HG03520 (cell line): Measurements from ENCODE around the gene CACNA1E.

Experiments
- ATAC-seq: cut with Tn5 transposase; IDR thresholded peaks from one replicate; pipeline ENCODE4 v1.9.1; 2021; ENCODE audit warnings: mild to moderate bottlenecking, moderate library complexity; ENCODE audit not compliant: unreplicated experiment

The CACNA1E gene

DNA sequence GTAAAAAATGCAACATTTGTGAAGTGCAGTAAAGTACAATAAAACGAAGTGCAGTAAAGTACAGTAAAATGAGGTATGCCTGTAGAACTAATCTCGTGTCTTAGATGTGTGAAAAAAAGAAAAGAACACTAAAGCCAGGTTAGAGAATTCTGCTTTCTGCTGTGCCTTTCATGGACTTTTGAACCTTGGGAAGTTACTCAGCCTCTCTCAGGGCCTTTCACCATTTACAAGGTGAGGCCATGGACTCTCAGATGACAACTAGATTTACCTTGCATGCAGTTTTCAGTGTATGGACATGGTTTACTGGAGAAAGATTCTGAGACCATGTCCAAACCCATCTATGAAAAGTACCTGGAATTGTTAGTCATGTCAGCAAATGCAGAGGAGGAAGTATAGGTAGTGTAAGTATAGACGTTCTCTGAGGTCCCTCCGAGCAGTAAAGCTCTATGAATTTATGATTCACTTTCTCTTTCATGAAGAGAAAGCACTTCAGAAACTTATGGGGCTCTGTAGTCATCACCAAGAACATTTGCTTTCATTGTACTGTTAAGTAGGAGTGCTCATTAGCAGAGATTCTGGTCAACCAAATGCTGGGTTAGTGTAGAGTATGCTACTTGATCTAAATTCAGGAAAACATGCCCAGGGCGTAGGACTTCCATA is 143.1 kb downstream of the CACNA1E start:
- no peak for ATAC-seq

DNA sequence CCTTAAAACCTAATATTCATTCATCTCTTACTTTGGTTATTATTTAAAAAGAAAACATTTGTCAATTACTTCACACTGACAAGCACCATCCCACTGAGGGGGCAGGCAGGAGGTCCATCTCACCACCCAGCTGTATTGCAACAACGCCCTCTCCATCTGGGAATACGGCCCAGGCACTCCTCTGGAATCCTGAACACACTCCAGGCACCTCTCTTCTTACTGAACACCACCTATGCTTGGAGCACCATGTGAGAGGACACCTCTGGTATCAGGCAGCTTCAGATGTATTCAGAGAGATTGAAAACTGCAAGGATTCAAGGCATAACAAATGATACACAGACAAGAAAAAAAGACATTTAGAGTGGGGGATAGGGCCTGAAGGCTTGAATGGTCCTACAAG is 147.1 kb downstream of the CACNA1E start:
- no peak for ATAC-seq

DNA sequence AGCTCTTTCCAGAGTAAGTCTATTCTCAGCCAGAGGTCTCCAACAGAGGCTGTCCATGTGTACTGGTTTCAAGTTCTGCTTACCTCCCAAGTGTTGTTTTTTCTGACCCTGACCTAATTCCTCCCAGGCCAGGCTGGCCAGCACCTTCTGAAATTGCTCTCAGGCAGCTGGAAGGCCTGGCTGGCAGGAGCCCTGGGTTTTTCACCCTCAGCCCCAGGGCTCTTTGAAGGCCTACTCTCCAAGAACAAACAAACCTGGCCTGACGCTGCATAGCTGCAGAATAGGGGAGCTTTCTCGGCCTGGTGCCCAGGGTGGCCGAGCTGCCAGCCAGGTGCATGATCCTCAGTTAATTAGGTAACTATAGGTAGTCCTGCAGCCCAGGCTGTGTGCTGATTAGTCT is 147.5 kb downstream of the CACNA1E start:
- no peak for ATAC-seq

DNA sequence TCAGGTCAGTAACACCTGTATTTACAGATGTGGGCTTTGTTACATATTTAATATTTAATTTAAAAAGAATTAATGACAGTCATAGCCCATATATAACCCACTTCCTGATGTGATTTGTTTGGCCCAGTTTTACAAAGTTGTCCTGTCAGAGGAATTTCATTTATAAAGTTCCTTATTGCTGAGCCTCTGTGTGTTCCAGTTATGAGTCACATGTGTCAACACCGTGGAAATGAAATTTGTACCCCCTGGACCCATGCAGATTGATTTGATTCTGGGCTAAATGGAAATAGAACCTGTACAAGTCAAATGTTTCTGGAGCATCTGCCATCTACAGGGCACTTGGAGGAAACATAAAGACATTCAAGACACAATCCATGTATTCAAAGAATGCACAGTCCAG is 149.2 kb downstream of the CACNA1E start:
- no peak for ATAC-seq

DNA sequence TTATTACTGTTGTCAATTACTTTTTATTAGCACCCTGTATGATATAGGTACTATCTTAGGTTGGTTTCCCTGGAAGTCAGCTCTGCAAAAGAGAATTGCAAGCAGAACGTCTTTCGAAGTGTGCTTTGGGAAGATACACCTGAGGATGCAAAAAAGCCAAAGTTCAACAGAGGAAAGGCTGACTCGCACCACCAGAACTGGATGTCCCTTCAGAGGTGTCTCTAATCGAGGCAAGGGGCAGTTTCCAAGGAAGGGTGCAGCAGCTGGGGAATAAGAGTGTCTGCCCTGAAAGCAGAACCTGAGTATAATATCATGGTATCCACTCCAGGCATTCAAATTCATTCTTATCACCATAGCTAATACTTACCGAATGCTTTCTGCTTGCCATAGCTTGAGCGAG is 149.6 kb downstream of the CACNA1E start:
- no peak for ATAC-seq

DNA sequence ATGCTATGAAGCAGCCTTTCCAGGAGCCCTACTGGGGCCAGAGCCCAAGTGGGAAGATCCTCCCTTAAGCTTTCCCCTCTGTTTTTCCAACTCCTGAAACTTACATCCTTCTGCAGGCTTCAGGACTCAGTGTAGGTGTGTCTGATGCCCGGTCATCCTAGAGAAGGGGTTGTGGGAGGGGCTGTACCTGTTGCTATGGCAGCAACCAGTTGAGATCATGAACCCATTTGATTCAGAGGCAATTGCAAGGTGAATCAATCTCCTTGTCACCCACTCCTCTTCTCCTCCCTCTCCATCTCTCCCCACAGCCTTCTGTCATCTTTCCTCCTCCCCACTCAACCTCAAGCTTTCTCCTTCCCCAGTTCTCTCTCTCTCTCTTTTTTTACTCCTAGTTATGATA is 151.8 kb downstream of the CACNA1E start:
- no peak for ATAC-seq

DNA sequence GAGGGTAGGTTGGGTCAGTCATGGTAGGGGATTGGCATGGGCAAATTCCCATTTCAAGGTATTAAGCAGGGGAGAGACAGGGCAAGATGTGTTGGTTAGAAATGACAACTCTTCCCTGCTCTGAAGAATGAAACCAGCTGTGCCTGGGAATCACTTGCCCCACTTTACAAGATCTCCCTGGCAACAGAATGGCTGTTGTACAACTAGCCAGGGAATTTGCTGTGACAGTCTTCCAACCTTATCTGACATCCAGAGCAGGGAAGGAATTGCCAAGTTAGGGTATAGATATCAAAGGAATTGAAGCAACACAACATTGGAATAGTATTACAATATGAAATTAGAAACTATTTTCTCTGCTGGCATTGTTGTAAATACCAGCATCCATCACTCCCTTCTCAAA is 154.7 kb downstream of the CACNA1E start:
- no peak for ATAC-seq

DNA sequence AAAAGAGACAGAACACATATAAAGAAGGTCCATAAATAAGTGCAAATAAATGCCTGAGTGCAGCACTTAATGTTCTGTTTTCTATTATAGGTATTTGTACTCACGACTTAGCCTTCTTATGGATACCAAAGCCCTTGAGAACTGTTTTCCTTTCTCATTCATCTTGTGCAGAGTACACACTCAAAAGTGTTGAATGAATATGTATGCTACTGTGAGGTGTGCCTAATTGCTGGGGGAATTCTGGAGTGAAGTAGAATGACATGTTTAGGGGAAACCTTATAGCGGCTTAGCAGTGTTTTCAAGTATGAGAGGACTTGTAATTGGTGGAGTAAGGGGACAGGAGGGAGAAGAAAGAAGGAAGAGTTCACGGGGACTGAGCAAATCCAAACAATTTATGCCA is 157.6 kb downstream of the CACNA1E start:
- ATAC-seq, result no peak

DNA sequence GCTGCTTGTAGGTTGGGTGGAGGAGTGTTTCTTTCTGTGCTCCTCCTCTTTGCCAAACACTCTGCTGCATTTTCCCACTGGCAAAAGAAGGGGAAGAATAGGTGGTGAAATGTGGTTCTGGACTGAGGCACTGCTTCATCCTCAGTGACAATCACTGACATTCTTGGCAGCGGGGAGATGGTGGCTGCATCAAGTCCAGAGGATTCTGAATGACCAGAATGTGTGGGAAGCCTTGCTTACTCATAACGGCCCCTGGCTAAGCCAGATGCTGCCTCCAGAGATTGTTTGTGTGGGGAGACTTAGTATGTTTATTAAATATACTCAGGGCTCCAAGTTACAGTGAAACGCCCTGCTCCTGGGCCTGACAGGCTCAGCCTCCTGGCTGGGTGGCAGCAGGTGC is 160.3 kb downstream of the CACNA1E start:
- no peak for ATAC-seq

DNA sequence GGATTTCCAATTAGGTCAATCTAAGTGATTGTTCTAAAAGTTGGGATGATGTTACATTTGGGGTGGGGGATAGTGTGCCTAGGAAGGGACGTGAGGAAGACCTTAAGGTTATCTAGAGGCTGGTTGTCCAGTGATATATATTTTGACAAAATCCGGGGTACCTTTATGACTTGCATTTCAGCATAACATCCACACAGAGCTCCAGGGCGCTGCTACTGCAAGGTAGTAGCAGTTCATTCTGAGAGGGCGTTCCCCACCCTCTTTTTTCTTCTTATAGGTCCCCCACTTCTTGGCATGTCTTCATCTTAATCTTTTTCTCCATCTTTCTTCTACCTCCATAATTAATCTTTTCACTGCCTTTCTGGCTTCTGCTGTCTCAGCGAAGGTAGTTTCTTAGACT is 161.9 kb downstream of the CACNA1E start:
- no peak for ATAC-seq

DNA sequence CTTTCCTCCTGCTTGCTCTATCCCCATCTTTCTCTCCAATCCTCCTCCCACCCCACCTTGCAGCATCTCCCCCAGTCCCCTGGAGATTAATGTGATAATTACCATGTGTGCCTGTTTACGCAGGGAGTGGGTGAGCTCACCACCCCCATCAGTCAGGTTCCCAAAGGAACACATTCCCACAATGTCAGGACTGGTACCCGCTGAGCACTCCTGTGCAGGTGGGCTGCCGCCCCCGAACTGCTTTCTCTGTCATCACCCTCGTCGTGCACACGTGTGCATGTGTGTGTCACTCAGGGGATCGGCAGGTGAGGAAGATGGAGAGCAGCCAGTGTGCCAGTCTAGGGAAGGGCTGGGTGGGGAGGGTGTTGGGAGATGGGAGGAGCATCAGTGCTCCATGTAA is 163.4 kb downstream of the CACNA1E start:
- ATAC-seq, result no peak

DNA sequence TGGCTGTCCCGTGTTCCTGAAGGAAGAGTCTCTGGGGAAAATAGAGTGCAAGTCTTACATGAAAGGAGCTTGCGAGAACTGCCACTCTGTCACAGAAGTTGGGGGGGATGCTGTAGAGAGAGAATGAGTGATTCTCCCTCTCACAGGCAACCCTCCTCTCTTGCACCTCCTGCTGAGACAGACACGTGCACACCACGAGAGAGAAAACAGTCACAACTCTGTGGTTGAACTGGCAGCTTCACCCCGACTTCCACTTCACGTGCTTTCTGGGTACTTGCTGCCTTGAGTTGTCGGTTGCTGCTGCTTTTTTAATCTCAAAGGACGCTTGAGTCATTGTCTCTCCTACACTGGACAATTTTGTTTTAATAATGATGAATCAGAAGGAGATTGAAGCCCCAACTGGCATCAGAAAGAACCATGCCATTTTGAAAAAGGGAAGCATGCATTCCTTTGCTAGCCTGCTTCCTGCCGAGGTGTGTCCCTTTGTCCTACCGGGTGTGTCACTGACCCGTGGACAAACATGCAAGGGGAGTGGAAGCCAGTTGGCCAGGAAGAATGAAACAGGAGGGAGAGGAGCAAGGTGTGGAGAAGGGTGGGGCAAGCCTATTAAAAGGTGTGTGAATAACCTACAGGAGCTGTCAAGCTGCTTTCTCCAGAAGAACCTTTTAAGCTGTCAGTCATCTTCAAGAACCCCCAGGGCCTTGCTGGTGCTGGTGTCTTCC is 164.2 kb downstream of the CACNA1E start:
- ATAC-seq, result no peak

DNA sequence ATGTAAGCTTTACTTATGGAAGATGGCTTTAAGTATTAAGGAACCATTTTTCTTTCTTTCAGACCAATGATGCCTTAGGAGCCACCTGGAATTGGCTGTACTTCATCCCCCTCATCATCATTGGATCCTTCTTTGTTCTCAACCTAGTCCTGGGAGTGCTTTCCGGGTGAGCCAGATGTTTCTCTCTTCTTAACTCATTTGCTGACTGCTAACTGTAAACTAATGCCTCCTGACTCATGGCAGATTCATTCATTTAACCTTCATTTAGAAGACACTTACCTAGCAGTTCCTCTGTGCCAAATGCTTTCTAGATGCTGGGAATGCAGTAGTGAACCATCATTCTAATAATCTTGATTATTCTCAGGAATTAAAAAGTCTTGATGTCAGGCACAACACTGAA is 168.0 kb downstream of the CACNA1E start:
- ATAC-seq, result no peak

DNA sequence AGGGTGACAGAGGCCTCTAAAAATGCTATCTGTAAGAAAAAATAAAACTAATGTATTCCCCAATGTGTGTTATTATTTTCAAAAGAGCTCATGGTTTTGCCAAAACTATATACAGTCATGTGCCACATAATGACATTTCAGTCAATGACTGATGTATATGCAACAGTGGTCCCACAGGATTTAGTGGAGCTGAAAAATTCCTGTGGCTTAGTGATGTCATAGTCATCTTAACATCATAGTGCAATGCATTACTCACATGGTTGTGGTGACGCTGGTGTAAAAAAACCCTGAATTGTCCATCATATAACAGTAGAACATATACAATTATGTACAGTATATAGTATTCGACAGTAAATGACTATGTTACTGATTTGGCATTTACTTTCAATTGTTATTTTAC is 172.4 kb downstream of the CACNA1E start:
- ATAC-seq, result no peak

DNA sequence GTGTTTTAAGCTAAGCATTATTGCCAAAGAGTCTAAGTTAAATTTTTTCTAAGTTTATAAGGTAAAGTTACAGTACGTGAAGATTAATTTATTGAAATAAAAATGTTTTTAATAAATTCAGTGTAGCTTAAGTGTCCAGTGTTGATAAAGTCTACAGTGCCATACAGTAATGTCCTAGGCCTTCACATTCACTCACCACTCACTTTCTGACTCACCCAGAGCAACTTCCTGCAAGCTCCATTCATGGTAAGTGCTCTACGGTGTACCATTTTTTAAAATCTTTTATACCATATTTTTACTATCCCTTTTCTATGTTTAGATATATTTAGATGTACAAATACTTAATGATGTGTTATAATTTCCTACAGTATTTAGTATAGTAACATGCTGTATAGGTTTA is 173.2 kb downstream of the CACNA1E start:
- ATAC-seq, result no peak

DNA sequence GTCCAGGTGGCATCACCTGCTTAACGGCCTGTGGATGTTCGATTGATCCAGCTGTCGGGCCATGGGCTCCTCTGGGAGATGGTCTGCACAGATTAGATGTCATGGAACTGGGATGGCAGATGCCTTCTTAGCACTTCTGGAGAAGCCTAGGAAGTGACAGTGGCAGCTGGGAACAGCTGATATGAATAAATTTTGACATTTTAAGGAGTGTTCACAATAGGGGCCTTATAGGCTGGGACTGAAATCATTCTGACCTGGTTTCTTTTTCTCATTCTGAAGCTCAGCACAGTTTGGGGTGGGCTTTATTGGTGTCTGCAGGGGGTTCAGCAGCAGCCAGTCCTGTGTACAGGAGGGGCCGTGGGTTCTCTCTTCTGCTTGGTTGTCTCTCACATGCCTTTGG is 175.3 kb downstream of the CACNA1E start:
- ATAC-seq, result no peak

DNA sequence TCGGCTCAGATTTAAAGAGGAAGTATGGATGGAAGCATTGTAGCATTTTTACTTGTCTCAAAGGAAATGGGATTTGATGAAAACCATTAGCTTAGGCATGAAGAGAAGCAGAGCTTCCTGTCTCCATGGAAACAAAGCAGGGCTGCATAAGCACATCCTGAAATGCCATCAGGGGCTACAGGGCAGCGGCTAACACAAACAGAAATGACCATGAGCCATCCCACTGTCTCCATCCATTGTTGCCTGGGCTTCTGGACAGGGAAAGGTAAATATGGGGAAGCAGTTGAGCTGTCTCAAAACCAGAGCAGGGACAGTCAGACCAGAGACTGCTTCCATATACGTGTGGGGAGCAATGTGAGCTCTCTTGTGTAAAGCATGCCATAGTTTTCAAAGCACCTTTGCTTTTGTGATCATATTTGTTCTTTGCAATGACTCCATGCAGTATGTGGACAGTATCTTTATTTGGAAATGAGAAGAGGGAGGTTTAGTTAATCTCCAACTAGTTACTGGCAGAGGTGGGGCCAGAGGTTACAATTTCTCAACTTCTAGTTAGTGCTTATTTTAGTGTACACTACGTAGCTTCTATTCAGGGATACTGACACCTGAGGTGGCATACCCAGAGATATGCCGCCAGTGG is 176.1 kb downstream of the CACNA1E start:
- no peak for ATAC-seq

DNA sequence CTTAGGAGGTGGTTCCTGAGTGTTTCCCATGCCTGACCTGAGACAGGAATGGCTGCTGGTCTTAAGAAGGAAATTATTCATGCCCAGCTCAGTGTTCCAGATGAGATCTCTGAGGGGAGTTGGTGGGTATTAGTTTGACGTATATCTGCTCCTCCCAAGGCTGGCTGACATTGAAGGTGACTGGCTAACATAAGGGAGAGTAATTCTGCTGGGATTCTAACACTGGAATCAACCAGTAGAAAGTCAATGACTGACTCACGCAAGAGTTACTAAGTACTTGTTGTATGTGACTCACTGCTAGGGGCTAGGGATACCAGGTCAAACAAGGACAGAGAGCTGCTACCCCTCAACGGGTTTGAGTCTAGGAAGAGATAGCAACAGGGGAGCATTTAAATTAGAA is 177.3 kb downstream of the CACNA1E start:
- no peak for ATAC-seq

DNA sequence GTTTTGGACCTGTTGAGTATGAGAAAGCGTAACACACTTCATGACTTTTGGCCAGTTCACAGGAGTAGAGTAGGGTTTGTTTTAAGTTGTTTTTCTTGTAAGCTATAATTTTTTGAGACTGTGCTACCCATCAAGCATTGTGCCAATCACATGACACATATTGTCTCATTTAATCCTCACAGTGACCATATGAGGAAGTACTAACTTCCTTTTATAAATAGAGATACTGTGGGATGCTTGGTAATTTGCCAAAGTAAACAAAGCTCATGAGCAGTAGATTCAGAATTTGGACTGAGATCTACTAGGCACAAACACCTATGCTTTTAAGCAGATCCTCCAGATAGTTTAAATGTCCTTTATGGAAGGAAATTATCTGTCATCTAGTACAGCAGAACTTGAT is 178.3 kb downstream of the CACNA1E start:
- ATAC-seq, result no peak

DNA sequence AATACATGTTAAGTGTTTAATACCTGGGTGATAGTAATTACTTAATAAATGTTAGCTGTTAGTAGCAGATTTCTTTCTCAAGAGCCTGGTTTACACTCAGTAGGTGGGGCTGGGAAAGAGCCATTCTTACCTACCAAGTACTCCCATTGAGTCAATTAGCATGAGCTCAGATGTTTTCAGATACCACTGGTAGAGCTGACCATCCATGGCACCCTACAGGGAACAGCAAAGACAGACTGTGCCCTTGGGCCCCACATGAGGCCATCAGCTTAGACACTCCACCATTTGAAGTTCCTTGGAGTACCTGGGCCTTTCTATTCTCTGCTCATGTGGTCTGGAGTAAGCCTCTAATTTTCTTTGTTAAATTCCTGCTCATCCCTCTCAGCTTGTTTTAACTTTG is 179.3 kb downstream of the CACNA1E start:
- ATAC-seq, result no peak

DNA sequence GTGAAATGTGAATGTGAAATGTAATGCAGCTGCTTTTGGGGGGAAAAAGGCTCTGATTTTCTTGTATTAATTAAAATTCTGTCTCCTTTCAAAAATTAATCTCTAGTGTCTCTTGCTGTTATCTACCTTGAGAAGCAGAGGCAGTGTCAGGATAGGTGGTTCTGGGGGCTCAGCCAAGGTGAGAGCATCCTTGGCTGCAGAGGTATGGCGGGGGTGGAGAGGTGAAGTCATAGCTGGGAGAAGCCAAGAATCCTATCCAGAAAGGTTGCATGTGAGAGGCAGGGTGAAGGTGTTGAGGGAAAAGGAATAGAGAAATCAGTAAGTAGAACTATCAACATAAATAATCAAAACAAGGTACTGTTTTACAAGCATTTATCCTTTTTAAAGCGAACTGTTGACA is 181.2 kb downstream of the CACNA1E start:
- ATAC-seq, result no peak

DNA sequence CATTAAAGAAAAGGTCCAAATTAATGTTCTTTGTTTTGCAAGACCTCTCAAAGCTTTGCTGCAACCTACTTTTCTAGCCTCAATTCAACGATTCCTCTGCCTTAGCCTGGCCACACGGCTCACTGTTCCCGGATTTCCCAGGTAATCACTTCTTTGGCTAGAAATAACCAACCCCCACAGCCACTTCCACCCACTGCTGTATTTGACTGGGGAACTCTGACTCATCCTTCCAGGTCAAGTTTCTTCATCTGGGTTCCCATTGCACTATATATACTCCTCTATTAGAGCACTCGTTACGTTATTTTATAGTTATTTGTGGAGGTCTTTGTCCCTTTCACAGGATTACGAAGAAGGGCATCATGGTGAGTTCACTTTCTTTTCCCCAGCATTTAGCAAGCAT is 185.9 kb downstream of the CACNA1E start:
- no peak for ATAC-seq
